ENCODE data around the gene CACNA1B.
"Not testable (repeated sequence)": the region's sequence is repeated elsewhere in the genome, so short reads cannot be mapped to it uniquely, and the experiment has no call there.

Gene CACNA1B

GRCh38 chr9:138095813-138096518 lies 218.4 kb downstream of the CACNA1B start:
- DNase-seq (ENCODE audit: low read depth in 1 of 2, low spot score in 1 of 2) = no peak

- no peak for DNase-seq (ENCODE audit: low read depth in 1 of 2, low spot score in 1 of 2)
Measured at GRCh38 chr9:138096519-138096845, 218.9 kb downstream of the CACNA1B start.

- DNase-seq (ENCODE audit: low read depth in 1 of 2, low spot score in 1 of 2) = no peak
Measured at GRCh38 chr9:138097501-138097991, 220.0 kb downstream of the CACNA1B start.

- DNase-seq (ENCODE audit: low read depth in 1 of 2, low spot score in 1 of 2) = no peak
Measured at GRCh38 chr9:138098116-138098907, 220.7 kb downstream of the CACNA1B start.

- no peak for DNase-seq (ENCODE audit: low read depth in 1 of 2, low spot score in 1 of 2)
Measured at GRCh38 chr9:138098908-138099791, 221.6 kb downstream of the CACNA1B start.

GRCh38 chr9:138099803-138100598 lies 222.4 kb downstream of the CACNA1B start:
- no peak for DNase-seq (ENCODE audit: low read depth in 1 of 2, low spot score in 1 of 2)

GRCh38 chr9:138100711-138101350 lies 223.2 kb downstream of the CACNA1B start:
- DNase-seq (ENCODE audit: low read depth in 1 of 2, low spot score in 1 of 2) = no peak

- DNase-seq (ENCODE audit: low read depth in 1 of 2, low spot score in 1 of 2) = no peak
Measured at GRCh38 chr9:138101444-138102234, 224.1 kb downstream of the CACNA1B start.

- DNase-seq (ENCODE audit: low read depth in 1 of 2, low spot score in 1 of 2) = no peak
Measured at GRCh38 chr9:138102246-138103051, 224.9 kb downstream of the CACNA1B start.

GRCh38 chr9:138103111-138103848 lies 225.7 kb downstream of the CACNA1B start:
- no peak for DNase-seq (ENCODE audit: low read depth in 1 of 2, low spot score in 1 of 2)

GRCh38 chr9:138103849-138104206 lies 226.2 kb downstream of the CACNA1B start:
- no peak for DNase-seq (ENCODE audit: low read depth in 1 of 2, low spot score in 1 of 2)

- DNase-seq (ENCODE audit: low read depth in 1 of 2, low spot score in 1 of 2) = no peak
Measured at GRCh38 chr9:138104251-138105122, 226.9 kb downstream of the CACNA1B start.

GRCh38 chr9:138105123-138105415 lies 227.5 kb downstream of the CACNA1B start:
- no peak for DNase-seq (ENCODE audit: low read depth in 1 of 2, low spot score in 1 of 2)

GRCh38 chr9:138105561-138106505 lies 228.3 kb downstream of the CACNA1B start:
- DNase-seq (ENCODE audit: low read depth in 1 of 2, low spot score in 1 of 2) = no peak

GRCh38 chr9:138107039-138107438 lies 229.5 kb downstream of the CACNA1B start:
- DNase-seq (ENCODE audit: low read depth in 1 of 2, low spot score in 1 of 2) = not testable (repeated sequence)

- DNase-seq (ENCODE audit: low read depth in 1 of 2, low spot score in 1 of 2) = no peak
Measured at GRCh38 chr9:138111607-138112006, 234.0 kb downstream of the CACNA1B start.

Measured in activated CD4-positive, alpha-beta T cell treated with anti-CD3 and anti-CD28 coated beads, Interleukin-2, amount 50 U/mL, for 24 hours (primary cell).